Activated naive CD8-positive, alpha-beta T cell treated with anti-CD3 and anti-CD28 coated beads for 36 hours (primary cell): ENCODE data around the gene CBFB. TPM values are rescaled to one million over a fixed set of nuclear protein-coding genes. Genes with fewer than 3 reads are reported as not detected.
A peak's percentile ranks its signal among the peaks of the same experiment; 100 is the strongest.

Source experiments
- DNase-seq: peaks from one replicate; pipeline ENCODE4 v3.0.0; 2021
- H3K27ac Mint-ChIP-seq: one replicate; pipeline ENCODE4 v1.8.0; 2022; ENCODE audit warnings: mild to moderate bottlenecking, moderate library complexity, mixed read lengths
- H3K27me3 Mint-ChIP-seq: one replicate; pipeline ENCODE4 v1.8.0; 2022; ENCODE audit warnings: mild to moderate bottlenecking, mixed read lengths
- H3K36me3 Mint-ChIP-seq: one replicate; pipeline ENCODE4 v1.8.0; 2021; ENCODE audit warnings: mild to moderate bottlenecking, mixed read lengths
- H3K4me1 Mint-ChIP-seq: one replicate; pipeline ENCODE4 v1.8.0; 2021; ENCODE audit warnings: mixed read lengths
- H3K4me3 Mint-ChIP-seq: one replicate; pipeline ENCODE4 v1.8.0; 2022; ENCODE audit warnings: mild to moderate bottlenecking, moderate library complexity, mixed read lengths
- H3K9me3 Mint-ChIP-seq: one replicate; pipeline ENCODE4 v1.8.0; 2022; ENCODE audit warnings: mixed read lengths
- total RNA-seq, 2 experiments: library from RNA; stranded (reverse); gene quantifications; one replicate each; pipeline ENCODE4 v1.2.3, GENCODE V29; 2021

Gene CBFB
- total RNA-seq, 2 experiments from 2014 or later: 110 to 114 TPM

DNA sequence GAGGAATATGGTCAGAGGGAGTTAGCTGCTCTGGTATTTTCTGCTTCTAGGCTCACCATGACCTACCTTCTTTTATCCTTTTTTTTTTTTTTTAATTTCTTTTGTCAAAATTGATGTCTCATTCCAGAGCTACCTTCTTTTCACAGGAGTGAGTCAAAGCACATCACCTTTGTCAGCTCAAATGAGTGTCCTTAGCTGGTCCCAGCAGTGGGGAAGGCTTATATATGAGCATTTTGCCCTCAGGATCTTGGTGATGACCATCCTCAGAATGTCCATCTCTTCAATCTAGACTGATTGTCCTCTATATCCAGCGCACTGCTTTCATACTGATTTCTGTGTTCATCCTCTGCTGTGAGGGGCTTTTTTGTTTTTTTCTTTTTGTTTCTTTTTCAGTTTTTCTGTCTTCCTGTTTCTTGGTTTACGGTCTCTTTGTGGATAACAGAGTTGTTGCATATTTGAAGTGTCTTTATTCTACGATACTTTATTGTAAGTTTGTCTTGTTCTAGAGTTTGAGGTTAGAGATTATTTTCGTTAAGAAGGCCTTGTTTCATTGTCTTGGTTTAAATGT, 24.9 kb downstream of the CBFB start:
- Mint-ChIP-seq H3K27ac (peak overlapping the region; percentile 90), H3K9me3 (no peaks in the 10 kb centered on the region), H3K36me3 (peaks cover 24% of the 10 kb centered on the region), H3K4me1 (peaks cover 47% of the 10 kb centered on the region), H3K4me3 (peak overlapping the region; percentile 65), H3K27me3 (no peaks in the 10 kb centered on the region)
- no peak for DNase-seq

DNA sequence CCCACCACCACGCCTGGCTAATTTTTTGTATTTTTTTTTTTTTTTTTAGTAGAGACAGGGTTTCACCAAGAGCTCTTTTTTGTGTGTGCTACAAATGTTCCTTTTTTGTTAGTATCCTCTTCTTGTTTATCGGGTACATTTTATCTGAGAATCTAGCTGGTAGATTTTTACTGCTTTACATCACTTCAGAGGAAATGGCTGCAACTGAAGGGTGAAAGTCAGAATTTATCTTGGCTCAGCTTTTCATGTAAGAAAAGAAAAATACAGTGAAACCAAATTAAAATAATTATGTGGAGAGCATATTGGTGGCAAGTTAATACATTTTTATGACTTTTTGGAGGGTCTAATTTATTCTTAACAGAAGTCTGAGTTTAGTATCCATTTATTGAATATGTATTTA, 26.0 kb downstream of the CBFB start:
- Mint-ChIP-seq H3K4me3 (no peak overlapping the region), H3K36me3 (peaks cover 24% of the 10 kb centered on the region), H3K4me1 (peaks cover 49% of the 10 kb centered on the region), H3K27ac (no peak overlapping the region), H3K9me3 (no peaks in the 10 kb centered on the region), H3K27me3 (no peaks in the 10 kb centered on the region)
- DNase-seq: no peak

DNA sequence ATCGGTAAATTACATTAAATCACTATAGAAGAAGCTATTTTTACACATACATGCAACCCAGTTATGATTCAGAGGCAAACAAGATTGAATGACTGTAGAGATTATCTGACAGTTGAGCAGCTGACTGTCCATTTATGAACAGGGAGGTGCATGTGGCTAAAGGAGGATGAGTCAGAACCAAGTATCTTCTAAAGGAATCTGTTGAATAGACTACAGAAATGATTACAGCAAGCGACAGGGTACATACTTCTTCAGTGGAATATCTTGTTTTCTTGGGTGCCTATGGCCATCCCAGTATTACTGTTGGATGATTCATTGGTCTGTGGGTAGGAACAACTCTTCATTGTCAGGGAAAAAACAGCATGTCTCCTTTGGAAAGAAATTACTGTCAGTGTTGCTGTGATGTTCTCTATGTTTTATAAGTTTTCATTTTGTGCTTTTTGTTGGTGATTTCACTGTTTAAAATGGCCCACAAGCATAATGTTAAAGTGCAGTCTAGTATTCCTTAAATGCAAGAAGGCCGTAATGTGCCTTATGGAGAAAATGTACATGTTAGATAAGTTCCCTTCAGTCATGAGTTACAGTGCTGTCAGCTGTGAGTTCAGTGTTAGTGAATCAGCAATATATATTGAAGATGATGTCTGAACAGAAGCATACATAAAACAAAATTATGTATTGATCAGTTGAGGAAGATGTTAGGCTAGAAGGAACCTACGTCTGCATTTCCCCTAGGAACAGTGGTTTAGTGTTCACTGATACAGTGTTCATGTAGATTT, 27.0 kb downstream of the CBFB start:
- no peak for DNase-seq
- H3K27me3 Mint-ChIP-seq: no peaks in the 10 kb centered on the region
- H3K36me3 Mint-ChIP-seq: peaks cover 31% of the 10 kb centered on the region
- peak overlapping the region; percentile 69 for H3K27ac Mint-ChIP-seq
- no peaks in the 10 kb centered on the region for H3K9me3 Mint-ChIP-seq
- peaks cover 49% of the 10 kb centered on the region for H3K4me1 Mint-ChIP-seq
- H3K4me3 Mint-ChIP-seq: no peak overlapping the region

DNA sequence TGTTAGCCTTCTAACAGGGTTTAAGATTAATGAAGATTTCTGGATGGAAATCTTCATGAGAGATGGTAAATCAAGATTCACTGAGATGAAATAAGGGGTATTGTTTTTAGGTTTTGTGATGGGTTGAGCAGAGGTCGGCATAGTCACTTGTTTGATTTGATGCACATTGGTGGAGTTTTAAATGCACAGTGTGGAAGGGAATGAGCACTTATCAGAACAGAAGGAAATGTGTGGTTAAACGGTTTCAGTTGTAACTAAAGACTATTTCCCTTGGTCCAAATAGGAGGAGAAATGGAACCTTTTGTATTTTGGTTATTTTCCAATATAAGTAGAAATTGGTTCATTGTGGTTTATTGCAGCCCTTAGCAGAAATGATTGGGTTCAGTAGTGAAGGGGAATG, 34.1 kb downstream of the CBFB start:
- peak overlapping the region; percentile 23 for H3K27ac Mint-ChIP-seq
- peaks cover 21% of the 10 kb centered on the region for H3K4me1 Mint-ChIP-seq
- H3K9me3 Mint-ChIP-seq: no peaks in the 10 kb centered on the region
- H3K27me3 Mint-ChIP-seq: no peaks in the 10 kb centered on the region
- DNase-seq: no peak
- H3K4me3 Mint-ChIP-seq: no peak overlapping the region
- peaks cover 14% of the 10 kb centered on the region for H3K36me3 Mint-ChIP-seq

DNA sequence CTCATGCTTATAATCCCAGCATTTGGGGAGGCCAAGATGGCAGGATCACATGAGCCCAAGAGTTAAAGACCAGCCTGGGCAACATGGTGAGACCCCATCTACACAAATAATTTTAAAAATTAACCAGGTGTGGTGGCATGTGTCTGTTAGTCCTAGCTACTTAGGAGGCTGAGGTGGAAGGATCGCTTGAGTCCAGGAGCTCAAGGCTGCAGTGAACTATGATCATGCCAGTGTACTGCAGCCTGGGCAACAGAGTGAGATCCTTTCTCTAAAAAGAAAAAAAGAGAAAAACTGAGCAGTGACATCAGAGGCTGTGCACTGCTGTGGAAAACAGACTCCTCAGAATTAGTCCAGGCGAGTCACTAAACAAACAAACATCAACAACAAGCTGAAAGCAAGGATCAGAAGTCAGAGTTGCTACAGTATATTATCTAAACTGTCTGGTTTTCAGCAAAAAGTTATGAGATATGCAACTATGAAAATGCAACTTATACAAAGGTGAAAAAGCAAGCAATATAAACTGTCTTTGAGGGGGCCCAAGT, 39.3 kb downstream of the CBFB start:
- Mint-ChIP-seq H3K9me3 (no peaks in the 10 kb centered on the region), H3K4me1 (peaks cover 3% of the 10 kb centered on the region), H3K27me3 (no peaks in the 10 kb centered on the region), H3K27ac (no peak overlapping the region), H3K4me3 (no peak overlapping the region), H3K36me3 (peaks cover 20% of the 10 kb centered on the region)
- no peak for DNase-seq

DNA sequence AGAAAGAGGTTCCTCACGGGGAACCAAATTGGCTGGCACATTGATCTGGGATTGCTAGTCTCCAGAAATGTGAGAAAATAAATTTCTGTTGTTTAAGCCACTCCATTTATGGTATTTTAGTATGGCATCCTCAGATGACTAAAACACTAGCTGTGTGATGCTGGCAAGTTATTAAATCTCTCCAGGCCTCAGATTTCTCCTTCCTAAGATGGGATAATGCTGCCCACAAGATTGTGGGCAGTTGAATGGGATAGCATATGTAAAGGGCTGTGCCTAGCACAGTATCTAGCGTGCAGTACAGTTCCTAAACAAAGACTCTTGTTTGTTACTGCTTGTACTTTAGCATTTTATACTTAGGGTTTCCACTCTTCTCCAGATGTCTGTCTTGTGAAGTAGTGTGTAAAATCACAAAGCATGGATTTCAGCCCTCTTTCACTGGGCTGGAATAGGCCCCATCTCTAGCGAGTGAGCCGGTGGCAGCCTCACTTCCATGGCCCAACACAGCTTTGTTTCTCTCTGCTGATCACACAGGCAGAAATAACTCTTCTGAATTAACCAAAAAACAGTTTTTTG, 42.6 kb downstream of the CBFB start:
- Mint-ChIP-seq H3K27ac (peak overlapping the region; percentile 60), H3K4me1 (no peaks in the 10 kb centered on the region), H3K36me3 (peaks cover 21% of the 10 kb centered on the region)

DNA sequence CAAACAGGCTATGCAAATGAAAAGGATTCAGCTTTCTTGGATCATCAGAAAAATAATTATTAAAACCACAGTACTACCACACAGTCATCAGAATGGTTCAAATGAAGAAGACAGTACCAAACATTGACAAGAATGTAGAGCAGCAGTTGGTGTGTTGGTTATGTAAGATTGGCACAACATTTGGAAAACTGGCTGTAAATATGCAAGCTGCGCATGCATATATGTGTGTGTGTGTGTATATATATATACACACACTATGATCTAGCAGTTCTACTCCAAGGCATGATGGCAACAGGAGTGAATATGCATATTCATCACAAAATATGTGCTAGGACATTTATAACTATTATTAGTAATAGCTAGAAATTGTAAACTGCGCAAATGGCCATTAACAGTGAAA, 46.4 kb downstream of the CBFB start:
- no peaks in the 10 kb centered on the region for H3K4me1 Mint-ChIP-seq
- no peak overlapping the region for H3K4me3 Mint-ChIP-seq
- no peaks in the 10 kb centered on the region for H3K9me3 Mint-ChIP-seq
- no peak for DNase-seq
- no peak overlapping the region for H3K27ac Mint-ChIP-seq
- no peaks in the 10 kb centered on the region for H3K27me3 Mint-ChIP-seq
- H3K36me3 Mint-ChIP-seq: peaks cover 4% of the 10 kb centered on the region

More for the DNA sequence above, 42.6 kb downstream of the CBFB start:
- Mint-ChIP-seq H3K4me3 (no peak overlapping the region), H3K27me3 (no peaks in the 10 kb centered on the region), H3K9me3 (no peaks in the 10 kb centered on the region)
- no peak for DNase-seq

DNA sequence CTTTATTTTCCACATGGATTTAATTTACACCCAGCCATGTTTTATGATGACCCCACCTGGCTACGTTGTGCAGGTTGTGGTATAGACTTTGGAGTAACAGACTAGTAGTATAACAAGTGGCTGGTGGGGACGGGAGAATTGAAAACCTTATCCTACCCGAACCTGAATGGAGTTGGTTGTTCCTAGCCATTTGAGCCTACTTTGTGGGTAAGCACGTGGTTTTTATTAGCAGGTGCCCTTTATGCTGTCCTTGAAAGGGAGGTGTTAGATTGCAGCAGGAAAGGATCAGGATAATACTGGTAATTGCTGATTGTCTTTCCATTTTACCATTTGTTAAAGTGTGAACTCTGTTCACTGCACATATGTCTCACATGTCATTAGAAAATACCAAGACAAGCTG, 48.9 kb downstream of the CBFB start:
- peaks cover 6% of the 10 kb centered on the region for H3K36me3 Mint-ChIP-seq
- no peaks in the 10 kb centered on the region for H3K27me3 Mint-ChIP-seq
- H3K27ac Mint-ChIP-seq: no peak overlapping the region
- H3K4me3 Mint-ChIP-seq: no peak overlapping the region
- no peaks in the 10 kb centered on the region for H3K9me3 Mint-ChIP-seq
- no peaks in the 10 kb centered on the region for H3K4me1 Mint-ChIP-seq
- no peak for DNase-seq

DNA sequence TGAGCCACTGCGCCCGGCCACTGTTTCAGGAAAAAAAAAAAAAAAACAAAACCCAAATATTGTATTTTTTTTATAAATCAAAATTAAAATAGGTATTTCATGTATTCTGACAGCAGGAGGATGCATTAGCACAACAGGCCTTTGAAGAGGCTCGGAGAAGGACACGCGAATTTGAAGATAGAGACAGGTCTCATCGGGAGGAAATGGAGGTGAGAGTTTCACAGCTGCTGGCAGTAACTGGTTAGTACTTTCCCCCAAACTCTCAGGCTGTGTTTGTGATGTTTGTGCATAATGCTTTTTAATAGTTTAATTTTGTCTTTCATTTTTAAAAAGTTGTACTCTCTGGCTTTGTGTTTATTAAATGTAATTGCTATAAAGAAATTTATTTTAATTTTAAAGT, 53.2 kb downstream of the CBFB start:
- no peaks in the 10 kb centered on the region for H3K9me3 Mint-ChIP-seq
- H3K4me3 Mint-ChIP-seq: no peak overlapping the region
- no peak for DNase-seq
- no peaks in the 10 kb centered on the region for H3K4me1 Mint-ChIP-seq
- no peak overlapping the region for H3K27ac Mint-ChIP-seq
- peaks cover 14% of the 10 kb centered on the region for H3K36me3 Mint-ChIP-seq
- no peaks in the 10 kb centered on the region for H3K27me3 Mint-ChIP-seq

DNA sequence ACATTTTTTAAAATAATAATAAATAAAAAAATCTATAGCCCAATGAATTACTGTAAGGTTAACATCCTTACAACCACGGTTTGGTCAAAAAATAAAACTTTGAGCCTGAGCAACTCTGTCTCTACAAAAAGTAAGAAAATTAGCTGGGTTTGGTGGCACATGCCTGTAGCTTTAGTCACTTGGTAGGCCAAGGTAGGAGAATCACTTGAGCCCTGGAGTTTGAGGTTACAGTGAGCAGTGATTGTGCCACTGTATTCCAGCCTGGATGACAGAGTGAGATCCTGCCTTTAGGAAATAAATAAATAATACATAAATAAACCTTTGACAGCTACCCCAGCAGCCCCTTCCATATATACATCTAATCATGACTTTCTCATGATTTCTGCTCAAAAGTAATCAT, 53.9 kb downstream of the CBFB start:
- no peak for DNase-seq
- Mint-ChIP-seq H3K9me3 (no peaks in the 10 kb centered on the region), H3K27ac (no peak overlapping the region), H3K4me3 (no peak overlapping the region), H3K4me1 (no peaks in the 10 kb centered on the region), H3K27me3 (no peaks in the 10 kb centered on the region), H3K36me3 (peaks cover 15% of the 10 kb centered on the region)

DNA sequence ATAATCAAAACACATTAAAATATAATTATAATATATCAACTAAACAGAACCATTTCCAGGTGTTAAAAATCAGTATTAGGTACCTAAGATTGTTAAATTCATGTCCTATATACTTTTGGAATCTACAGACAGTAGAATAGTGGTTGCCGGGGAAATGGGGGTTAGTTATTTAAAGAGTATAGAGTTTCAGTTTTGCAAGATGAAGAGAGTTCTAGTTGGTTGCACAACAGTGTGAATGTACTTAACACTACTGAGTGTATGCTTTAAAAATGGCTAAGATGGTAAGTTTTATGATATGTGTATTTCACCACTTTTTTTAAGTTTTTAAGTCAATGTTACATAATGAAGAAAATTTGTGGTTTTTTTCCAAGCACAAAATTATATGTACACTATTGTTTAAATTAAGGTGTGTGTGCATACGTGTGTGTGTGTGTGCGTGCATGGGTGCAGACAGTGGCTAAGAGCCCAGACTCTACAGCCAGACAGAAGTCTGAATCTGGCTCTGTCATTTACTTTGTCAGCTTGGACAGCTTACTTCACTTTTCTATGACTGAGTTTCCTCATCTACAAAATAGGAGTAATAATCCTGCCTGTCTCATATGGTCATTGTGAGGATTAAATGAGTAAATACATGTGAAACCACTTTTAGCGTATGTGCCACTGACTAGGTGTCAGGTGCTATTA, 55.5 kb downstream of the CBFB start:
- no peak overlapping the region for H3K4me3 Mint-ChIP-seq
- no peaks in the 10 kb centered on the region for H3K27me3 Mint-ChIP-seq
- no peak for DNase-seq
- no peaks in the 10 kb centered on the region for H3K9me3 Mint-ChIP-seq
- no peak overlapping the region for H3K27ac Mint-ChIP-seq
- peaks cover 16% of the 10 kb centered on the region for H3K36me3 Mint-ChIP-seq
- H3K4me1 Mint-ChIP-seq: peaks cover 4% of the 10 kb centered on the region

DNA sequence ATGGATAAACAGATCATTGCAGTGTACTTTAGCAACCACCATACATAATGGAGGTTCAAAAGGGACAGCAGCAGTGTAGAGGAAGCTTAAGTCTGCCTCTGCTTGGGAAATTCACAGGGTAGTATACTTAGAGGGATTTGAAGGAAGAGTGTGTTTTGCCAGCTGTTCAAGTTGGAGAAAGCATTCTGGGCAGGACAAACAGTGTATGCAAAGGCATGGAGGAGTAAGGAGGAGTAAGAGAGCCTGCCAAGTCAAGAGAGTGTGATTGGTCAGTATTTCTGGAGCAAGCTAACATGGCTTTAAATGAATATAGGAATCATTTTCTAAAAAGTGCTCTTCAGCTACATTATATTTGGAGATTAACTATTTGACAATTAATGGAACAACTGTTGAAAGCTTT, 57.9 kb downstream of the CBFB start:
- no peak overlapping the region for H3K27ac Mint-ChIP-seq

DNA sequence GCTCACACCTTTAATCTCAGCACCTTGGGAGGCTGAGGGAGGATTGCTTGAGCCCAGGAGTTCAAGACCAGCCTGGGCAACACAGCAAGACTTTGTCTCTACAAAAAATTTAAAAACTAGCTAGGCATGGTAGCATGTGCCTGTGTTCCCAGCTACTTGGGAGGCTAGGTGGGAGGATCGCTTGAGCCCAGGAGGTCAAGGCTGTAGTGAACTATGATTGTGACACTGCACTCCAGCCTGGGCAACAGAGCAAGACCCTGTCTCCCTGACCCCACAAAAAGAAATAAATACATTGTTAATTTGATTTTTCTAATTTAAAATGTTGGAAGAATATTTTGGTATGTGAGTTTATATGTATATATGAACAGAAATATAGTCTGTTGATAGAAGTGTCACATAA, 58.3 kb downstream of the CBFB start:
- Mint-ChIP-seq H3K27ac (no peak overlapping the region), H3K4me1 (peaks cover 11% of the 10 kb centered on the region), H3K36me3 (peaks cover 17% of the 10 kb centered on the region), H3K9me3 (no peaks in the 10 kb centered on the region), H3K27me3 (no peaks in the 10 kb centered on the region), H3K4me3 (no peak overlapping the region)
- no peak for DNase-seq

More for the DNA sequence above, 57.9 kb downstream of the CBFB start:
- no peak overlapping the region for H3K4me3 Mint-ChIP-seq
- H3K27me3 Mint-ChIP-seq: no peaks in the 10 kb centered on the region
- H3K36me3 Mint-ChIP-seq: peaks cover 14% of the 10 kb centered on the region
- DNase-seq: no peak
- H3K4me1 Mint-ChIP-seq: peaks cover 8% of the 10 kb centered on the region
- no peaks in the 10 kb centered on the region for H3K9me3 Mint-ChIP-seq

DNA sequence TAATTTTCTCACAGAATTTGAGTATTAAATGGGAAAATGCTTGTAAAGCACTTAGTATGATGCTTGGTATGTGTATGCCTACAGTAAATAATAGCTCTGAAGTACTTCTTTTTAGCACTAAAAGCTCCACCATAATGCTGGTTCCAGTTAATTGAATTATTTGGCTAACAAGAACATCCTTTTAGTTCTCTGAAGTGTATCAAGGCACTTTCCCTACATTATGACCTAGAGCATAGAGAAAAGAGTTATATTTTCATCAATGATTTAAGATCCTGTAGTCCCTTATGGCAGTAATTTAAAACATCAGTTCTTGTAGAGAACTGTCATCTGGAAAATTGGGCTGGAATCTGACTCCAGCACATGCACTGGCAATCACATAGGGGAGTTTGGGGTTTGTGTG, 58.9 kb downstream of the CBFB start:
- H3K36me3 Mint-ChIP-seq: peaks cover 17% of the 10 kb centered on the region
- DNase-seq: no peak
- H3K27ac Mint-ChIP-seq: no peak overlapping the region
- peaks cover 11% of the 10 kb centered on the region for H3K4me1 Mint-ChIP-seq
- H3K27me3 Mint-ChIP-seq: no peaks in the 10 kb centered on the region
- H3K4me3 Mint-ChIP-seq: no peak overlapping the region
- H3K9me3 Mint-ChIP-seq: no peaks in the 10 kb centered on the region

DNA sequence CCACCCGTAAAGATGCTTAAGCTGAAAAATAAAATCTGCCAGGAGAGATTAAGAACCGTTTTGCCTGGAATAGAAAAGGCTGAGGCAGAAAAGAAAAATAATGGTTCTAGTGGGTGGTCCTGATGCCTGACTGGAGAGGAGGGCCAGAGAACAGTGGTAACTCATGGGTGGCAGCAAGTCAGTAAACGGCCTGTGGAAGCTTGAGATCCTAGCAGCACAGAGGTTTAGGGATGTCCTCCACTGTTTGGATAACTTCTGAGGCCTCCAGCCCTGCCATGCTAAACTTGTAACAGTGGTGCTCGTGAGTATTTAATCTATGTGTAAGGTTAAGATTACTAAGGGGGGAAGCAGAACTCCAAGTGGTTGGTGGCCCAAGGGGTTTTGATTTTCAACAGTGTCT, 59.6 kb downstream of the CBFB start:
- Mint-ChIP-seq H3K27me3 (no peaks in the 10 kb centered on the region), H3K4me3 (no peak overlapping the region), H3K4me1 (peaks cover 11% of the 10 kb centered on the region), H3K27ac (no peak overlapping the region), H3K9me3 (no peaks in the 10 kb centered on the region), H3K36me3 (peaks cover 13% of the 10 kb centered on the region)
- DNase-seq: no peak
